ENCODE measurements around the gene ITPR3. TPM values are rescaled to one million over a fixed set of nuclear protein-coding genes. Genes with fewer than 3 reads are reported as not detected.

The ITPR3 gene
- total and polyA plus RNA-seq, 4 donors: 0.49 to 2.8 (median 0.71) TPM

DNA sequence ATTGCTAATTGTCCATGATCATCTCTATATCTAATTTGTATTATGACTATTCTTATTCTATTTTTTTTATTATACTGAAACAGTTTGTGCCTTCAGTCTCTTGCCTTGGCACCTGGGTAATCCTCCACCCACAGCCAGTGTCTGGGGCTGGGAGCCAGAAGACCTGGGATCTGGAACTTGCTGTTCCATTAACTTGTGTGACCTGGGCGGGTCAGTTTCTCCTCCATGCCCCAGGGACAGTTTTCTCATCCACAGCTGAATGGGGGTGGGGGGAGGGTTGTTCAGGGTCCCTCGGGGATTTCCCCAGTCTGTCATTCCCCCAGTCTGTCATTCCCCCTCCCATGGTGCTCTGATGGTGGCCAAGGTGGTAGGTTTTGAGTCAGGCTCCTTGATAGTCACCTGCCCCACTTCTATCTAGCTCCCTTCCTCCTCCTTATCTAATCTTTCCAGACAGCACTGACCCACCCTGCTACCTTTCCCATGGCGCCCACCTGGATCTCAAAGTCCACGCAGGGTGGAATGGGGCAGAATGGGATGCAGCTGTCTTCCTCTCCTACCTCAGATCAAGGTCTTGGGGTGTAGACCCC is 10.9 kb downstream of the ITPR3 start:
- Histone ChIP-seq H3K9ac (ENCODE audit: low read depth in 1 of 2, low read length in 2 of 2) (no peak overlapping the region), H3K4me1 (ENCODE audit: control insufficient read depth in 4 of 4, insufficient read depth in 4 of 4, low read length in 3 of 4) (peaks cover 0 to 18% (median 9%) of the 10 kb centered on the region in 4 donors), H3K4me3 (ENCODE audit: low read depth in 1 of 3, low read length in 3 of 3) (no peak overlapping the region), H3K9me3 (ENCODE audit: control insufficient read depth in 4 of 4, low read length in 3 of 4) (no peaks in the 10 kb centered on the region), H3K36me3 (ENCODE audit: control insufficient read depth in 4 of 4, insufficient read depth in 3 of 4, low read depth in 1 of 4, low read length in 3 of 4) (no peaks in the 10 kb centered on the region), H3K27me3 (ENCODE audit: control insufficient read depth in 4 of 4, insufficient read depth in 4 of 4, low read length in 3 of 4) (peaks cover 0 to 5% (median 4%) of the 10 kb centered on the region in 4 donors), H3K27ac (ENCODE audit: low read depth in 1 of 2, low read length in 2 of 2) (no peak overlapping the region)
- DNase-seq (ENCODE audit: low spot score): no peak
- TF ChIP-seq, protein P1, sequence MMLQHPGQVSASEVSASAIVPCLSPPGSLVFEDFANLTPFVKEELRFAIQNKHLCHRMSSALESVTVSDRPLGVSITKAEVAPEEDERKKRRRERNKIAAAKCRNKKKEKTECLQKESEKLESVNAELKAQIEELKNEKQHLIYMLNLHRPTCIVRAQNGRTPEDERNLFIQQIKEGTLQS (IDR thresholded peaks at IDR 0.05): no peak
- TF ChIP-seq YY1 (IDR thresholded peaks at IDR 0.05) (no peak), SP1 (IDR thresholded peaks at IDR 0.05) (no peak), CTCF (IDR thresholded peaks at IDR 0.05; ENCODE audit: low read depth, low read length, missing input control) (no peak), MAX (IDR thresholded peaks at IDR 0.05) (no peak), GABPA (IDR thresholded peaks at IDR 0.05 in 1 of 2, conservative IDR thresholded peaks at IDR 0.05 in 1 of 2) (no peak), FOXA1 (IDR thresholded peaks at IDR 0.05) (no peak), RAD21 (IDR thresholded peaks at IDR 0.05) (no peak), TAF1 (conservative IDR thresholded peaks at IDR 0.05) (no peak), RXRA (IDR thresholded peaks at IDR 0.05) (no peak), FOXA2 (IDR thresholded peaks at IDR 0.05) (no peak), EGR1 (IDR thresholded peaks at IDR 0.05; ENCODE audit: low read depth in 2 of 2) (no peak), HNF4G (IDR thresholded peaks at IDR 0.05) (no peak), NR2F2 (IDR thresholded peaks at IDR 0.05) (no peak), ZBTB33 (IDR thresholded peaks at IDR 0.05) (no peak)
- TF ChIP-seq, protein P2, sequence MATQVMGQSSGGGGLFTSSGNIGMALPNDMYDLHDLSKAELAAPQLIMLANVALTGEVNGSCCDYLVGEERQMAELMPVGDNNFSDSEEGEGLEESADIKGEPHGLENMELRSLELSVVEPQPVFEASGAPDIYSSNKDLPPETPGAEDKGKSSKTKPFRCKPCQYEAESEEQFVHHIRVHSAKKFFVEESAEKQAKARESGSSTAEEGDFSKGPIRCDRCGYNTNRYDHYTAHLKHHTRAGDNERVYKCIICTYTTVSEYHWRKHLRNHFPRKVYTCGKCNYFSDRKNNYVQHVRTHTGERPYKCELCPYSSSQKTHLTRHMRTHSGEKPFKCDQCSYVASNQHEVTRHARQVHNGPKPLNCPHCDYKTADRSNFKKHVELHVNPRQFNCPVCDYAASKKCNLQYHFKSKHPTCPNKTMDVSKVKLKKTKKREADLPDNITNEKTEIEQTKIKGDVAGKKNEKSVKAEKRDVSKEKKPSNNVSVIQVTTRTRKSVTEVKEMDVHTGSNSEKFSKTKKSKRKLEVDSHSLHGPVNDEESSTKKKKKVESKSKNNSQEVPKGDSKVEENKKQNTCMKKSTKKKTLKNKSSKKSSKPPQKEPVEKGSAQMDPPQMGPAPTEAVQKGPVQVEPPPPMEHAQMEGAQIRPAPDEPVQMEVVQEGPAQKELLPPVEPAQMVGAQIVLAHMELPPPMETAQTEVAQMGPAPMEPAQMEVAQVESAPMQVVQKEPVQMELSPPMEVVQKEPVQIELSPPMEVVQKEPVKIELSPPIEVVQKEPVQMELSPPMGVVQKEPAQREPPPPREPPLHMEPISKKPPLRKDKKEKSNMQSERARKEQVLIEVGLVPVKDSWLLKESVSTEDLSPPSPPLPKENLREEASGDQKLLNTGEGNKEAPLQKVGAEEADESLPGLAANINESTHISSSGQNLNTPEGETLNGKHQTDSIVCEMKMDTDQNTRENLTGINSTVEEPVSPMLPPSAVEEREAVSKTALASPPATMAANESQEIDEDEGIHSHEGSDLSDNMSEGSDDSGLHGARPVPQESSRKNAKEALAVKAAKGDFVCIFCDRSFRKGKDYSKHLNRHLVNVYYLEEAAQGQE (IDR thresholded peaks at IDR 0.05): no peak
- WGBS: 73% methylated on average over 4 of the region's 4 CpGs
